Measurements from ENCODE around the gene TSPAN3. TPM values are rescaled to one million over a fixed set of nuclear protein-coding genes. Genes with fewer than 3 reads are reported as not detected.

TSPAN3 gene
- polyA plus RNA-seq, 1 donor (not counting 4 experiments of a cell fraction or from before 2014, with no cell fraction given), result 181 TPM

DNA sequence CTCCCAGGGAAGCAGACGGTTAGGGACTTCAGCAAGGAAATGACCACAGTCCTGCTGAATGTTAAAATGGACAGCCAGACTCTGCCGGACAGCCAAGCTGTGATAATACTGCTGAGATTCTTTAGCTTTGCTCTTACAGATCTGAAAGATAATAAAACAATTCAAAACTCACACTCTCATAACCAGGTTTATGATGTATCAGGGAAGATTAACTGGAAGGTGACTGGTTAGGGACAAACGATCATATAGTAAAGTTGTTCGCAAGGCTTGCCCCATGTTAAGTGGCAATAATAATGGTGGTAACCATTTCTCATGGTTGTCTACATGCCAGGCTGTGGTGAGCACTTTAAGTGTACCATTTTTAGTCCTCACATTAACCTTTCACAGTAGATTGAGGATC lies 44.3 kb upstream of the TSPAN3 start:
- Histone ChIP-seq H4K20me1 (ENCODE audit: control insufficient read depth, extremely low read depth, insufficient read depth, low read length) (no peaks in the 10 kb centered on the region), H3K4me2 (ENCODE audit: control insufficient read depth, extremely low read depth, insufficient read depth, low read depth, low read length) (no peak overlapping the region), H3K9me1 (ENCODE audit: control insufficient read depth, extremely low read depth, insufficient read depth, low read length) (no peaks in the 10 kb centered on the region), H3K9ac (ENCODE audit: control insufficient read depth, extremely low read depth, insufficient read depth, low read length) (no peak overlapping the region), H3K27me3 (ENCODE audit: control insufficient read depth, extremely low read depth, insufficient read depth, low read length) (no peaks in the 10 kb centered on the region), H2AFZ (ENCODE audit: control insufficient read depth, low read length) (no peak overlapping the region), H3K9me3 (ENCODE audit: control insufficient read depth, low read depth, low read length) (no peaks in the 10 kb centered on the region), H3K79me2 (ENCODE audit: control insufficient read depth, insufficient read depth, low read length) (no peaks in the 10 kb centered on the region), H3K4me1 (ENCODE audit: control insufficient read depth, extremely low read depth, insufficient read depth, low read length) (no peaks in the 10 kb centered on the region), H3K36me3 (ENCODE audit: control insufficient read depth in 2 of 2, extremely low read depth in 1 of 2, insufficient read depth in 2 of 2, low read length in 2 of 2) (no peaks in the 10 kb centered on the region), H3K4me3 (ENCODE audit: control insufficient read depth in 2 of 3, extremely low read depth in 1 of 3, insufficient read depth in 2 of 3, low read depth in 1 of 3, low read length in 3 of 3) (no peak overlapping the region), H3K27ac (ENCODE audit: control insufficient read depth, insufficient read depth, low read length) (no peak overlapping the region)
- DNase-seq (ENCODE audit: low read depth, low spot score) (no peak), FAIRE-seq (no peak)
- TF ChIP-seq, protein P1, sequence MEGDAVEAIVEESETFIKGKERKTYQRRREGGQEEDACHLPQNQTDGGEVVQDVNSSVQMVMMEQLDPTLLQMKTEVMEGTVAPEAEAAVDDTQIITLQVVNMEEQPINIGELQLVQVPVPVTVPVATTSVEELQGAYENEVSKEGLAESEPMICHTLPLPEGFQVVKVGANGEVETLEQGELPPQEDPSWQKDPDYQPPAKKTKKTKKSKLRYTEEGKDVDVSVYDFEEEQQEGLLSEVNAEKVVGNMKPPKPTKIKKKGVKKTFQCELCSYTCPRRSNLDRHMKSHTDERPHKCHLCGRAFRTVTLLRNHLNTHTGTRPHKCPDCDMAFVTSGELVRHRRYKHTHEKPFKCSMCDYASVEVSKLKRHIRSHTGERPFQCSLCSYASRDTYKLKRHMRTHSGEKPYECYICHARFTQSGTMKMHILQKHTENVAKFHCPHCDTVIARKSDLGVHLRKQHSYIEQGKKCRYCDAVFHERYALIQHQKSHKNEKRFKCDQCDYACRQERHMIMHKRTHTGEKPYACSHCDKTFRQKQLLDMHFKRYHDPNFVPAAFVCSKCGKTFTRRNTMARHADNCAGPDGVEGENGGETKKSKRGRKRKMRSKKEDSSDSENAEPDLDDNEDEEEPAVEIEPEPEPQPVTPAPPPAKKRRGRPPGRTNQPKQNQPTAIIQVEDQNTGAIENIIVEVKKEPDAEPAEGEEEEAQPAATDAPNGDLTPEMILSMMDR (optimal IDR thresholded peaks at IDR 0.05 in 1 of 3, IDR thresholded peaks at IDR 0.05 in 1 of 3, conservative IDR thresholded peaks at IDR 0.05 in 1 of 3; ENCODE audit: extremely low read depth in 1 of 3, insufficient read depth in 2 of 3, low read length in 3 of 3), result no peak
- no peak for TF ChIP-seq EZH2 (IDR thresholded peaks at IDR 0.05; ENCODE audit: low read length)
- dilution Hi-C loops (cut with MboI; ENCODE audit: extremely low pct_ligation_motif_present, low sequenced_read_pairs), result no loop called here

DNA sequence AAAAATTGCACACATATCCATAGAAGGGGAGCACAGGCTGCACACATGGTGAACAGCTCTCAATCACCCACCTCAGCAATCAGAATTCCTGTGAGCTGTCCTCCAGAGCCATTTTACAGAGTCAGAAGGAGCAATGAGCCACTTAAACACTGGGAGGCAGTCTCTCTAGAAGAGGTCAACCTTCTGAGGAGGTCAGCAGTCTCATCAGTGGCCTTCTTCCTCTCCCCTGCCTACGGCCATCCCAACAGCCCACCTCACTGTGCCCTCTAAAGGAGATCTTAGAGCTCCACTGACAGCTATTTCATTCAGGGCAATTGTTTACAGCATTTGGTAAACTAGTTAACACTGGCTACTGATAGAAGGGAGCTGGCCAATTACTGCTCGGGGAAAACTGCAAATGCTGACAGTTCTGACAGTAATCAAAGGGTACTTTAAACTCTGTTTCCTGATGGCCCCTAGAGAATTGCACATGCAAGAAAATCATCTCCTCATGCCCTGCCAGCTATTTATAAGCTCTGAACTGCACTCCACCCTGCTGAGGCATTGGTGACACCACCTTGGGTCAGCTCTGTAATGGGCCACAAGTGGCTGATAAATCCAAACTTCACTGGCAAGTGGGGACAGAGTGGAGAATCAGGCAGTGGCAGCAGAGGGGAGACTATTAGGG lies 42.1 kb upstream of the TSPAN3 start:
- no peak for TF ChIP-seq EZH2 (IDR thresholded peaks at IDR 0.05; ENCODE audit: low read length)
- TF ChIP-seq, protein P1 (optimal IDR thresholded peaks at IDR 0.05 in 1 of 3, IDR thresholded peaks at IDR 0.05 in 1 of 3, conservative IDR thresholded peaks at IDR 0.05 in 1 of 3; ENCODE audit: extremely low read depth in 1 of 3, insufficient read depth in 2 of 3, low read length in 3 of 3), result peak in 1 of 3 experiments; percentile 10
- Histone ChIP-seq H3K9me3 (ENCODE audit: control insufficient read depth, low read depth, low read length) (no peaks in the 10 kb centered on the region), H3K4me2 (ENCODE audit: control insufficient read depth, extremely low read depth, insufficient read depth, low read depth, low read length) (no peak overlapping the region), H3K9ac (ENCODE audit: control insufficient read depth, extremely low read depth, insufficient read depth, low read length) (no peak overlapping the region), H2AFZ (ENCODE audit: control insufficient read depth, low read length) (no peak overlapping the region), H3K27me3 (ENCODE audit: control insufficient read depth, extremely low read depth, insufficient read depth, low read length) (no peaks in the 10 kb centered on the region), H3K9me1 (ENCODE audit: control insufficient read depth, extremely low read depth, insufficient read depth, low read length) (no peaks in the 10 kb centered on the region), H3K36me3 (ENCODE audit: control insufficient read depth in 2 of 2, extremely low read depth in 1 of 2, insufficient read depth in 2 of 2, low read length in 2 of 2) (no peaks in the 10 kb centered on the region), H3K4me3 (ENCODE audit: control insufficient read depth in 2 of 3, extremely low read depth in 1 of 3, insufficient read depth in 2 of 3, low read depth in 1 of 3, low read length in 3 of 3) (no peak overlapping the region), H3K27ac (ENCODE audit: control insufficient read depth, insufficient read depth, low read length) (no peak overlapping the region), H3K4me1 (ENCODE audit: control insufficient read depth, extremely low read depth, insufficient read depth, low read length) (no peaks in the 10 kb centered on the region), H4K20me1 (ENCODE audit: control insufficient read depth, extremely low read depth, insufficient read depth, low read length) (no peaks in the 10 kb centered on the region), H3K79me2 (ENCODE audit: control insufficient read depth, insufficient read depth, low read length) (no peaks in the 10 kb centered on the region)
- dilution Hi-C loops (cut with MboI; ENCODE audit: extremely low pct_ligation_motif_present, low sequenced_read_pairs), result no loop called here
- DNase-seq (ENCODE audit: low read depth, low spot score) (no peak), FAIRE-seq (no peak)

Data from keratinocyte (primary cell).